Heart right ventricle (tissue), 16 donors: ENCODE data around the gene CLSTN2. TPM values are rescaled to one million over a fixed set of nuclear protein-coding genes. Genes with fewer than 3 reads are reported as not detected.
A peak's percentile ranks its signal among the peaks of the same experiment; 100 is the strongest.

Experiments
- ATAC-seq, 8 donors: fragments of 200-7000 bp; cut with Tn5 transposase; one replicate each; pipeline ENCODE4 v1.9.1; 2020; ENCODE audit warnings: mild to moderate bottlenecking in 8 of 8, moderate library complexity in 8 of 8, moderate number of reproducible peaks in 1 of 8
- DNase-seq, 2 donors: peaks; one replicate each; pipeline ENCODE4 v3.0.0-alpha.2; 2020
- H3K27ac ChIP-seq, 10 donors: fragments of 200-600 bp; sonication (generic) in 2 of 10; one replicate each; pipeline versions ENCODE4 v1.5.0 to v1.8.0; 2020 to 2022; ENCODE audit warnings: mild to moderate bottlenecking in 3 of 10
- H3K27me3 ChIP-seq, 7 donors: fragments of 200-600 bp; one replicate each; pipeline ENCODE4 v1.8.0; 2021 to 2022; ENCODE audit warnings: mild to moderate bottlenecking in 2 of 7
- H3K36me3 ChIP-seq, 9 donors: fragments of 200-600 bp; sonication (generic) in 1 of 9; one replicate each; pipeline versions ENCODE4 v1.5.0 to v1.8.0; 2020 to 2022; ENCODE audit warnings: mild to moderate bottlenecking in 2 of 9
- H3K4me1 ChIP-seq, 9 donors: fragments of 200-600 bp; sonication (generic) in 1 of 9; one replicate each; pipeline versions ENCODE4 v1.5.0 to v1.8.0; 2020 to 2022; ENCODE audit warnings: mild to moderate bottlenecking in 4 of 9
- H3K4me3 ChIP-seq, 10 donors: fragments of 200-600 bp; sonication (generic) in 2 of 10; one replicate each; pipeline versions ENCODE4 v1.5.0 to v1.8.0; 2020 to 2022; ENCODE audit warnings: mild to moderate bottlenecking in 7 of 10, moderate library complexity in 2 of 10
- H3K9me3 ChIP-seq, 11 donors: fragments of 200-600 bp in 10 of 11; sonication (generic) in 2 of 11; one replicate each; pipeline versions ENCODE4 v1.5.0 to v1.8.0; 2013 to 2022; ENCODE audit warnings: mild to moderate bottlenecking in 2 of 11, control low read depth in 1 of 11, moderate library complexity in 1 of 11
- WGBS, 2 donors: extraction: QIAGEN DNeasy Blood & Tissue Kit; methylation state at CpG; one replicate each; pipeline ENCODE4 v1.1.7; 2013; ENCODE audit warnings: inconsistent platforms in 1 of 2; 5-methylcytosine and 5-hydroxymethylcytosine counted together
- intact Hi-C, 10 donors: fragments of 100-400 bp; cut with DNase I; formaldehyde crosslinking; loops; one replicate each; pipeline versions ENCODE4 v1.11.1 to v1.14.2; 2022
- polyA plus RNA-seq, 2 donors: library from polyadenylated mRNA; stranded (reverse); fragments of 200-250 nt; gene quantifications; one replicate each; pipeline ENCODE4 v1.2.3, GENCODE V29; 2013
- total RNA-seq, 10 donors: library from RNA; stranded (reverse); fragmentation: NEBNext Ultra II Directional in 3 of 10; extraction: Animal tissue kit (Norgen Biotek cat#: 25700) in 3 of 10; gene quantifications; one replicate each; pipeline versions ENCODE4 v1.2.1 to v1.2.4, GENCODE V29; 2021 to 2023
- TF ChIP-seq, protein P1 (sequence below), 9 donors: fragments of 200-600 bp; sonication (generic) in 2 of 9; IDR thresholded peaks; one replicate each; pipeline versions ENCODE4 v1.5.0 to v1.8.0; 2021 to 2022; ENCODE audit warnings: antibody characterized with exemption in 9 of 9, mild to moderate bottlenecking in 5 of 9, moderate library complexity in 1 of 9
- donor health status: Arrhythmogenic right ventricular cardiomyopathy.
- donor health status: ischemic (EF 13 %, LVEDD 7.1; RV severe dilation, severe dysfunction).
- donor health status: healthy with polysubstance abuse.
- donor health status: DM: no; HTN: yes; CAD: no.
- donor health status: DM: no; HTN: no; CAD: no.
- donor health status: ischemic (EF 25% LVEDD 6.9; RV normal size, moderate dysfunction).
- donor health status: ischemic (EF 25% LVEDD 5.7; RV mildly dilated, moderate dysfunction).
- donor health status: healthy.
- donor health status: DM: yes; HTN: yes; CAD: no.
- donor health status: Ischemic cardiomyopathy.
- donor health status: ischemic (EF 35%, LVEDD 5.7; RV mildly dilated, moderate dysfunction).
- donor health status: nonischemic (EF 11% LVEDD 7.7; RV severe dilation, severe dysfunction).
- donor health status: DM: yes; HTN: yes; CAD: no.
- donor health status: PGD.
- donor health status: ischemic (EF 29% LVEDD 5.4; RV normal size, mild dysfunction).
- donor health status: nonischemic (EF 23%, LVEDD 6.1; RV moderate dilation, normal function).

CLSTN2 gene
- total and polyA plus RNA-seq, 12 donors: 0.57 to 10.7 (median 4.4) TPM

DNA sequence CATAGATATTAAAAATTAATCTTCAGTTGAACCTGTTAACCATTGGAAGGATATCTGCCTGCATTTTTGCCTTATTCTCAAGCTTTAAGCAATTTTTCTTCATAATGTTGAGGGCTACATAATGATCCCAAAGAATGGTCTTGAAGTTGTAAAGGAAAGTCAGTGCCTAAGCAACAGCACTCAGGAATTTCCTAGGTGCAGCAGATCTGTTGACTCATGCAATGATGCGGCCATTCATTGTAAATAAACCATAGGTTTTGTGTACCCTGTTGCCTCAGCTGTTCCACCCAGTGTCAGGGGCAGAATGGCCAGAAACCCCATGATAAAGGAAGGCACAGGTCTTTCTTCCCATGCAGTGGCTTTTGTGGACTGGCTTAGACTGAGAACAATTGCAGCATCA is 664.5 kb downstream of the CLSTN2 start:
- no peaks in the 10 kb centered on the region for H3K36me3 ChIP-seq
- H3K4me1 ChIP-seq: peaks cover 5 to 38% (median 25%) of the 10 kb centered on the region in 9 donors
- no peaks in the 10 kb centered on the region for H3K27me3 ChIP-seq
- H3K4me3 ChIP-seq: no peak overlapping the region
- 79 to 82% methylated on average over 1 of the region's 1 CpG for WGBS, 2 donors
- TF ChIP-seq, protein P1, sequence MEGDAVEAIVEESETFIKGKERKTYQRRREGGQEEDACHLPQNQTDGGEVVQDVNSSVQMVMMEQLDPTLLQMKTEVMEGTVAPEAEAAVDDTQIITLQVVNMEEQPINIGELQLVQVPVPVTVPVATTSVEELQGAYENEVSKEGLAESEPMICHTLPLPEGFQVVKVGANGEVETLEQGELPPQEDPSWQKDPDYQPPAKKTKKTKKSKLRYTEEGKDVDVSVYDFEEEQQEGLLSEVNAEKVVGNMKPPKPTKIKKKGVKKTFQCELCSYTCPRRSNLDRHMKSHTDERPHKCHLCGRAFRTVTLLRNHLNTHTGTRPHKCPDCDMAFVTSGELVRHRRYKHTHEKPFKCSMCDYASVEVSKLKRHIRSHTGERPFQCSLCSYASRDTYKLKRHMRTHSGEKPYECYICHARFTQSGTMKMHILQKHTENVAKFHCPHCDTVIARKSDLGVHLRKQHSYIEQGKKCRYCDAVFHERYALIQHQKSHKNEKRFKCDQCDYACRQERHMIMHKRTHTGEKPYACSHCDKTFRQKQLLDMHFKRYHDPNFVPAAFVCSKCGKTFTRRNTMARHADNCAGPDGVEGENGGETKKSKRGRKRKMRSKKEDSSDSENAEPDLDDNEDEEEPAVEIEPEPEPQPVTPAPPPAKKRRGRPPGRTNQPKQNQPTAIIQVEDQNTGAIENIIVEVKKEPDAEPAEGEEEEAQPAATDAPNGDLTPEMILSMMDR (IDR thresholded peaks at IDR 0.05): no peak
- no peak overlapping the region for H3K27ac ChIP-seq
- no peak for DNase-seq
- intact Hi-C loops: loop anchor here in 1 of 10 donors (5.0 to 10.0 kb wide), 2 partner anchors 95 to 123 kb away; no protein-coding TSS in a partner anchor
- ATAC-seq: no peak
- H3K9me3 ChIP-seq: no peaks in the 10 kb centered on the region

DNA sequence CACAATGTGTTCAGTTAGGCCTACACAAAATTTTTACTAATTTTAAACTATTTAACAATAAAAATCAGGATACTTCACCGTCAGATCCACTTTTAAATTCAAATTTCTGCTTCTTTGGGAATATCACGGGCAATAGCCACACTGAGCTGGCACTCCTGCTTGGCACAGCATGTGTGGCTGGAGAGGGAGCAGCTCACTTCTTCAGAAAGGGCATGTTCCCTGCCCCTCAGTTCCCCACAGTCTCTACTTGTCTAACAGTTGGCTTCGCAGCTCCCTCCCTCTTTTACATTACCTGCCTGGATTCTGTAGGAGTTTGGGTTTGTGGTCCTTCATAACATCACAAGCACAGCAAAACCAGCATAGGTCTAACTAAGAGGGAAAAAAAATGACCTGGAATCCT is 666.9 kb downstream of the CLSTN2 start:
- H3K27me3 ChIP-seq: no peaks in the 10 kb centered on the region
- H3K4me3 ChIP-seq: no peak overlapping the region
- intact Hi-C loops: no loop called here
- no peak overlapping the region for H3K27ac ChIP-seq
- H3K4me1 ChIP-seq: peaks cover 5 to 19% (median 13%) of the 10 kb centered on the region in 9 donors
- DNase-seq: no peak
- WGBS, 2 donors: 73 to 76% methylated on average over 3 of the region's 3 CpGs
- TF ChIP-seq, protein P1 (IDR thresholded peaks at IDR 0.05): no peak
- ATAC-seq: peak in 1 of 8 donors; percentile 54
- H3K36me3 ChIP-seq: no peaks in the 10 kb centered on the region
- peaks cover 0 to 5% (median 0%) of the 10 kb centered on the region in 11 donors for H3K9me3 ChIP-seq

DNA sequence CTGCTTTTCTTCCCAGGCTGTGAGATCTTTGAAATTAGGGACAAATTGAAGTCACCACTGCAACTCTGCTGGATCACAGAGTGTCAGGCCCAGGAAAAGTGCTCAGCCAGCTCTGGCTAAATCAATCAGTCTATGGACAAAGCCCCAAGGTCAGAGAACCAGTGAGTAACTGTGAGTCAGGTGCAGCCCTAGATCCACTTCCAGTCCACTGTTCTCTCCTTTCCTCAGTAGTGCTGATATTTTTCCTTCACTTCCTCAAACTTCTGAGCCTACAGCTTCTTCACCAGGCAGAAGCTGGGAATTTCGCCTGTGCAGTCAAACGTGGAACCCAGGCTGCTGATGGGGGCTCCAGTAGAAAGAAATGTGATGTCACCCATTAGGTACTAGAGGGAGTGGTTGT is 667.8 kb downstream of the CLSTN2 start:
- Histone ChIP-seq H3K4me3 (no peak overlapping the region), H3K36me3 (no peaks in the 10 kb centered on the region), H3K27ac (no peak overlapping the region), H3K27me3 (no peaks in the 10 kb centered on the region), H3K9me3 (peaks cover 0 to 10% (median 0%) of the 10 kb centered on the region in 11 donors), H3K4me1 (peaks cover 0 to 11% (median 5%) of the 10 kb centered on the region in 9 donors)
- no peak for DNase-seq
- WGBS, 2 donors: 54 to 79% methylated on average over 2 of the region's 2 CpGs
- ATAC-seq: no peak
- intact Hi-C loops: no loop called here
- TF ChIP-seq, protein P1 (IDR thresholded peaks at IDR 0.05): no peak

DNA sequence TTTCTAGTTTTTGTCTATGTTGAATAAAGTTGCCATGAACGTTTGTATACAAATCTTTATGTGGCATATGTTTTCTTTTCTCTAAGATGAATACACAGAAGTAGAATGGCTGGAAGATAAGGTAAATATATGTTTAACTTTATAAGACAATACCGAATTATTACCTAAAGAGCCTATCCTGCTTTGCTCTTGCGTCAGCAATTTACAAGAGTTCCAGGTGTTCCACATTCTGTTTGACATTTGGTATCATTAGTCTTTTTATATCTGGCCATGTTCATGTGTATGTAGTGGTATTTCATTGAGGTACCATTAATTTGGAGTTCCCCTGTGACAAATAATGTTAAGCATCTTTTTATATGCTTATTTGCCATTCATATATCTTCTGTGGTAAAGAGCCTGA is 668.8 kb downstream of the CLSTN2 start:
- Histone ChIP-seq H3K4me3 (no peak overlapping the region), H3K36me3 (no peaks in the 10 kb centered on the region), H3K27ac (no peak overlapping the region), H3K9me3 (peaks cover 0 to 10% (median 0%) of the 10 kb centered on the region in 11 donors), H3K4me1 (peaks cover 0 to 6% (median 0%) of the 10 kb centered on the region in 9 donors), H3K27me3 (no peaks in the 10 kb centered on the region)
- DNase-seq: no peak
- TF ChIP-seq, protein P1 (IDR thresholded peaks at IDR 0.05): no peak
- WGBS, 2 donors: 74% methylated on average over 3 of the region's 3 CpGs
- intact Hi-C loops: no loop called here
- no peak for ATAC-seq
